NAMALWA (cell line): ENCODE results near the gene HCFC1R1.

Experiments
- DNase-seq: peaks from one replicate; pipeline ENCODE4 v3.0.0-alpha.2; 2015; ENCODE audit warnings: low spot score

The HCFC1R1 gene

GRCh38 chr16:3000540-3000939 is 23.2 kb downstream of the HCFC1R1 start:
- no peak for DNase-seq

- DNase-seq = no peak
These were observed 23.8 kb downstream of the HCFC1R1 start for GRCh38 chr16:2999929-3000328.

- DNase-seq = no peak
These were observed 27.4 kb downstream of the HCFC1R1 start for GRCh38 chr16:2996298-2996697.

DNA sequence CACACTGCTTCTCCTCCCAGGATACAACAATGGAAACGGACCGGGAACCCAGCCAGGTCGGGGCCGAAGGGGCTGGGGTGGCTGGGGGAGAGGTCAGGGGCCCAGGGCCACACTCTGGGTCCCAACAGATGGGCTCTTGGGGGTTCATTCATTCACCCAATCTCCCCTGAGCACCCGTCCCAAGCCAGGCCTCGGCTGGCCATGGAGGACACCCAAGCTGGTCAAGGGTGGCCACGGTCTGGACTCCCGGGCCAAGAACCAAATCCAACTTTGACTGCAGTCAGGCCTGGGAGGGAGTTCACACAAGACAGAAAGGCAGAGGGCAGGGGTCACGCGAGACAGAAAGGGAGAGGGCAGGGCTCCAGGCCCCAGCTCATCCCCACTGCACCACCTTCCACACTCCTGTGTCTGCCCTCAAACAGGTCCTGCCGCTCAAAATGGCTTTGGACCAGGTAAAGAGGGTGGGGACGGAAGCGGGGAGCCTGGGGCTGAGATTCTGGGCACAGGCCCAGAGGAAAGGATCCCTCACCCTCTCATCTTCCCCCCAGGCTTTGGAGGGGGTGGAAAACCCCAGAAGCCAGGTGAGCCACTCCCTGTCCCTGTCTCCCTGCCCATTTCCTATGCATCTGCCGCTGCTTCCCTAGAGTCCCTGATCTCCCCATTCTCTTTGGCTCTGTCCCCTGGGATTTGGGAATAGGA is 31.2 kb downstream of the HCFC1R1 start:
- no peak for DNase-seq

DNA sequence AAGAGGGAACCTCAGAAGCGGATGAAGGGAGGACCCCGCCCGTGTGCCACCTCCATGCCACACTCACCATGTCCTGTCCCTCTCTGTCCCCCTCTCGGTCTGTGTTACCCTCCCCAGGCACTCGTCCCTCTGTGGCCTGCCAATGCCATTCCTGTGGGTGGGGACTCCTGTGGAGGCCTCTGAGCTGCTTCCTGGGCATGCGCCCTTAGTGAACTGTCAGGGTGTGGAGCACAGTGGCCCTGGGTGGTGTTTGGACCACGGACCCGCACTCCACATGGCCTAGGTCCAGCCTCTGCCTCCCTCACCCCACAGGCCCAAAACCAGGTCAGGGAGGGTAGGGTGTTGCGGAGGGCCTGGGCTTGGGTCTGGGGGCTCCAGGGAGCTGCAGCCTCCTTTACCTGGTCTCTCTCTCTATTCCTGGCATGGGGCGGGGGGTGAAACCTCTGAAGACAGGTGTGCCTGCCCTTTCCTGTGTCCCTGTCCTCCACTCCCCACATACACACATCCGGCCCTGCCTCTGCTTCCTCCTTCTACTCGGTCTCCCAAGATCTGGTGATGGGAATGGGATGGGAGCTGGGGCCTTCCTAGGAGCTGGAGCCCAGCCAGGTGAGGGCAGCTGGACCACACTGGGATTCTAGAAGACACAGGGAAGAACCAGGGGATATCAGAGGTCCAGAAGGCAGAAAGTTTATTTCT is 32.0 kb downstream of the HCFC1R1 start:
- no peak for DNase-seq

- DNase-seq = no peak
These were observed 32.9 kb downstream of the HCFC1R1 start for GRCh38 chr16:2990891-2991290.

GRCh38 chr16:2988590-2989099 is 35.1 kb downstream of the HCFC1R1 start:
- no peak for DNase-seq

DNA sequence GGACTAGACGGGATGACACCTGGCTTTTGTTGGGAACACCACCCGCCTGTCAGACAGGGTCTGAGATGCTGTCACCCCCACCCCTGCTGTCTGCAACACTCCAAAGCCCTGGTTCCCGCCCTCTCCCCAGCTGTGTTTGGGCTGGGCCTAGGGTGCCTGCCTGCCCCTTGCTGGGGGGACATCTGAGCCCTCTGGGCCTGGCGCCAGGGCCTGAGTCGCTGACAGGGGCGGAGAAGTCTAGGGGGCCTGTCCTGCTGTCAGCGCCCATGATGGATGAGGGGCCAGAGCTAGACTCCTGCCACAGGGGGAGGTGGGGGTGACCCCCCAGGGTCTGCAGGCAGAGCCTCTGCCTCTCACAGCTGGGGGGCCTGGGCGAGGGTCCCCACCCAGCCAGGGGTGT is 35.9 kb downstream of the HCFC1R1 start:
- no peak for DNase-seq

GRCh38 chr16:2987286-2987685 is 36.5 kb downstream of the HCFC1R1 start:
- DNase-seq = no peak

DNA sequence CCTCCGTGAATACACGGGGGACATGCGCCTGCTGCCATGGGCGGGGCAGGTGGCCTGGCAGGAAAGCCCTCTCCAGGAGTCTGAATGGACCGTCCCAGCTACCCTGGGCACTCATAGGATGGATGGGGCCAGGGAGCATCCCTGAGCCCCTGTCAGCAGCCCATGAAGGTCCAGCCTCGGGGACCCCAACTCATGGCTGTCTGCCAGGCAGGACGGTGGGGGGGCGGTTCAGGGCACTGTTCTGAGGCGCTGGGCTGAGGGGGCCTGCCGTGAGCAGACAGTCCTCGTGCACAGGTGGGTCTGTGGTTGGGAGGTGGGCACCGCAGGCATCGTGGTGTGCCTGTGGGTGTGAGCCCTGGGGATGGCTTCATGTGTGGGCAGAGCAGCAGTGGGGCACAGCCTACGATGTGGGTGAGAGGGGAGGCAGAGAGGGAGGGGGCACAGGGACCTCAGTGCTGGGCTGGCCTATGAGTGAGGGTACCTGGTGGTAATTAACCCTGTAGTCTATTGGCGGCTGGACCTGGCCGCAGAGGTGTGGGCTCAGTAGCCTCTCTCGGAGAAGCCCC is 37.0 kb downstream of the HCFC1R1 start:
- no peak for DNase-seq

GRCh38 chr16:2985893-2986355 is 37.8 kb downstream of the HCFC1R1 start:
- DNase-seq = no peak

DNA sequence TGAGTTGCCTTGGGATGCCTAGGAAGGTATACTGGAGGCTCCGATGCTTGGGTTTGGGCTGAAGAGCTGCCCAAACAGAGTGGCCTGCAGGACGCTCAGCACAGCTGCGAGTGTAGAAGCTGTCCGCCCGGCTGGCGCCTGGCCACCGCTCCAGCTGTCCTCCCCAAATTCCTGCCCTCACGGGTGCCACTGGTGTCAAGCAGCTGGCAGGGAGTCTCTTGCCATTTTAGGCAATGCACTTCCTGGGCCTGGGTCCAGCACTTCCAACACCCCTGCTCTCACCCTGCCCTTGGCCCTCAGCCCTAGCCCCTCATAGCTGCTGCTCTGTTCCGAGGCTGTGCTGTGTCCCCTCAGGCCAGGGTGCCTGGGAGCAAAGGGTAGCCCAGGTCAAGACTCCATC is 38.3 kb downstream of the HCFC1R1 start:
- DNase-seq = no peak

DNA sequence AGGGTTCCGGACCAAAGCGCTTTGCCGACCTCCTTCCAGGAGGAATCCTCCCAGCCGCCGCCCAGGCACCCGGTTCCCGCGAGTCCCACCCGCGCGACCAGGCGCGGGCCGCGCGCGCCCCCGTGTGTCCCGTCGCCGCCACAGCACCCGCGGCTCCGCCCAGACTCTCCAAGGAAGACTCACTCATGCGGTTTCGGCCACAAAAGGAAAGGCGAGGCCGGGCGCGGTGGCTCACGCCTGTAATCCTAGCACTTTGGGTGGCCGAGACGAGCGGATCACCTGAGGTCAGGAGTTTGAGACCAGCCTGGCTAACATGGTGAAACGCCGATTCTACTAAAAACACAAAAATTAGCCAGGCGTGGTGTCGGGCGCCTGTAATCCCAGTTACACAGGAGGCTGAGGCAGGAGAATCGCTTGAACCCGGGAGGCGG is 40.0 kb downstream of the HCFC1R1 start:
- peak; percentile 76 for DNase-seq

GRCh38 chr16:2982402-2982801 is 41.3 kb downstream of the HCFC1R1 start:
- no peak for DNase-seq

DNA sequence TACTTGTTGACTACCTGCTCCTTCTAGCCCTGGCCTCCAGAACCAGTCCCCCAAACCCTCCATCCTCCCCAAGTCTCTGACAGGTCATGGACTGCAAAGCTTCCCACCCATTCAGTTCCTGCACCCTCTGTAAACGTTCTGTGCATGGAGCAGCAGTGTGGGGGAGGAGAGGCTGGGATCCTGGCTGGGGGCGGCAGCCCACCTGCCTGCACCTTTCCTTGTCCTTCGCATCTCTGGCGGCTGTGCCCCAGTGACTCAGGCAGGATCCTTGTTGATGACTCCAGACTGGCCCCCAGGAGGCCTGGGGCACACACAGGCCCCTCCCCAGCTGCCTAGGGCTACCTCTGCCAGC is 41.9 kb downstream of the HCFC1R1 start:
- DNase-seq = no peak

DNA sequence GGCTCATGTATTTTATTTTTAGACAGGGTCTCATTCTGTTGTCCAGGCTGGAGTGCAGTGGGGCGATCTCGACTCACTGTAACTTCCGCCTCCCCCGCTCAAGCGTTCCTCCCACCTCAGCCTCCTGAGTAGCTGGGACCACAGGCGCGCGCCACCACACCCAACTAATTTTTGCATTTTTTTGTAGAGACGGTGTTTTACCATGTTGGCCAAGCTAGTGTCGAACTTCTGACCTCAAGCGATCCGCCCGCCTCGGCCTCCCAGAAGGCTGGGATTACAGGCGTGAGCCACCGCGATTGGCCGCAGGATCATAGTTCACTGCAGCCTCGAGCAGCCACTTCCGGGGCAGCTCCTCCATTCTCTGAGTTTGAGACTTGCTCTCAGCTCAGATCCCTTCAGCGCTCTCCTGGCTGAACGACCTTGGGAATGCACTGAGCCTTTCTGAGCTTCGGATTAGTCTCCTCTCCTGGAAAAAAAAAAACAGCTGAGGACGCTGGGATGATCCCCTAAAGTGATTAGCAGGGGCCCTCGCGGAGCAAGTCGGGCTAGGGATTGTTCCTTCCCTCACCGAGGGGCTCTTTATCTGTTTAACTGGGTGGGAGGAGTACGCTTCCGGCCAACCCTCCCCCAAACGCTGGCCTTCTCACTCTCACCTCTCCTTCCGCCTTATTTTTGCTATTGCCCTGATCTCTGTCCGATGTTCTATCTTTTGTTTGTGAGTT is 42.4 kb downstream of the HCFC1R1 start:
- no peak for DNase-seq

DNA sequence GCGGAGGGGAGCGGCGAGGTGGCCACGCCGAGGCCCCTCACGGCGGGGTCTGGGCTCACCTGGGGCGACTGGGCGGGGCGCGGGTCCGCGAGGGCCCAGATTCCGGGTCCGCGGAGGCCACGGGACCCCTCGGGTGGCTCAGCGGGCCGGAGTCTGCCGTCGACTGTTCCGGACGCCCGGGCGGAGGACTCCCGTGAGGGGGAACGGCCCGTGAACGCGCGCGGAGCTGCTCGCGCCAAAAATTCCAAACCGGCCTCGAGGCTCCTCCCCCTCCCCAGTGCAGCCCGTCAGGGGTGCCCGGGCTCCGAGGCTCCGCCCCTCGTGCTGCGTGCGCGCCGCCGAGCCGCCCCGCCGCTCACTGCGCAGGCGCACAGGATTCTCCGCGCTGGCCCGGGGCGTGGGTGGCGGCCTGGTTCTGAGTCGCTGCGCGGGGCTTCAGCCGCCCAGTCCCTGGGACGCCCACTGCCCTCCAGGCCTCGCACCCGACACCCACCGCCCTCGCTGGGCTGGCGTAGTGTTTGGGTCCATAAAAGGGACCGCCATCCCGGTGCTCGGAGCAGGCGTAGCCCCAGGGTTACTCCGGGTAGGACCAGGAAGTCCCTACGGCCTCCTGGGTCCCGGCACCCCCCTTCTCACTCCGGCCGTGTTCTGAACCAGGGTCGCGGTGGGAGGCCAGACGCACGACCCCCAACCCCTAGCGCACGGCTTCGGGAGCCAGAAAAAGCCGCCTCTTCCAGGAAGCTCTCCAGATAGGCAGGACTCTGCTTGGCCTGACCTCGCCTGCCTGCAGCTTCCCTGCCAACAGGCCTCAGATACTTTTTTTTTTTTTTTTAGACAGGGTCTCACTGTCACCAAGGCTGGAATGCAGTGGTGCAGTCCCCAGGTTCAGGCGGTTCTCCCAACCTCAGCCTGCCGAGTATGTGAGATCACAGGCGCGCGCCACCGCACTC is 43.2 kb downstream of the HCFC1R1 start, which contains the start of gene PKMYT1:
PKMYT1 (minus strand) TSS at position 220 of the 950 bp plus-strand sequence. CDS start 789 bp downstream, outside the sequence.
- DNase-seq = peak; percentile 93

- DNase-seq = peak; percentile 39
These were observed 44.0 kb downstream of the HCFC1R1 start for GRCh38 chr16:2979669-2980226.

GRCh38 chr16:2977440-2977839 is 46.3 kb downstream of the HCFC1R1 start:
- no peak for DNase-seq

GRCh38 chr16:2976673-2977072 is 47.1 kb downstream of the HCFC1R1 start:
- no peak for DNase-seq

GRCh38 chr16:2976201-2976600 is 47.5 kb downstream of the HCFC1R1 start:
- no peak for DNase-seq
